Activated CD4-positive, CD25-positive, alpha-beta regulatory T cell treated with anti-CD3 and anti-CD28 coated beads, Interleukin-2, amount 50 U/mL, for 16 hours (primary cell): ENCODE results near the gene SLX4IP.

ENCODE experiments used
- DNase-seq: peaks from one replicate; pipeline ENCODE4 v3.0.0-alpha.2; 2020; ENCODE audit warnings: low read depth, low spot score

SLX4IP gene

GRCh38 chr20:10647471-10647870 is 212.4 kb downstream of the SLX4IP start:
- no peak for DNase-seq

- DNase-seq = no peak
Measured at GRCh38 chr20:10647909-10648308, 212.8 kb downstream of the SLX4IP start.

- DNase-seq = no peak
Measured at GRCh38 chr20:10648651-10649050, 213.5 kb downstream of the SLX4IP start.

- DNase-seq = no peak
Measured at GRCh38 chr20:10649080-10649796, 214.1 kb downstream of the SLX4IP start.

- DNase-seq = no peak
Measured at GRCh38 chr20:10649797-10650160, 214.7 kb downstream of the SLX4IP start.

GRCh38 chr20:10651227-10651990 is 216.3 kb downstream of the SLX4IP start:
- DNase-seq = no peak

GRCh38 chr20:10652185-10652584 is 217.1 kb downstream of the SLX4IP start:
- DNase-seq = no peak

GRCh38 chr20:10652660-10653261 is 217.7 kb downstream of the SLX4IP start:
- no peak for DNase-seq

- DNase-seq = no peak
Measured at GRCh38 chr20:10653599-10654249, 218.6 kb downstream of the SLX4IP start.

- DNase-seq = no peak
Measured at GRCh38 chr20:10654250-10654610, 219.1 kb downstream of the SLX4IP start.

- no peak for DNase-seq
Measured at GRCh38 chr20:10654630-10655029, 219.5 kb downstream of the SLX4IP start.

- no peak for DNase-seq
Measured at GRCh38 chr20:10655720-10656669, 220.9 kb downstream of the SLX4IP start.

- DNase-seq = no peak
Measured at GRCh38 chr20:10657453-10657852, 222.3 kb downstream of the SLX4IP start.

GRCh38 chr20:10658051-10658823 is 223.1 kb downstream of the SLX4IP start:
- no peak for DNase-seq

GRCh38 chr20:10658876-10659632 is 223.9 kb downstream of the SLX4IP start:
- no peak for DNase-seq

GRCh38 chr20:10659651-10660601 is 224.8 kb downstream of the SLX4IP start:
- DNase-seq = no peak

- DNase-seq = no peak
Measured at GRCh38 chr20:10660661-10661060, 225.6 kb downstream of the SLX4IP start.

GRCh38 chr20:10661261-10661660 is 226.2 kb downstream of the SLX4IP start:
- DNase-seq = no peak

- no peak for DNase-seq
Measured at GRCh38 chr20:10662151-10662550, 227.0 kb downstream of the SLX4IP start.
